Measurements from ENCODE around the gene C10orf67.

The C10orf67 gene

GRCh38 chr10:23203369-23204325, 140.9 kb downstream of the C10orf67 start:
- H3K4me3 ChIP-seq (ENCODE audit: low read depth, low read length): no peak overlapping the region
- DNase-seq (ENCODE audit: low read depth): no peak
- TF ChIP-seq CTCF (IDR thresholded peaks at IDR 0.05; ENCODE audit: low read depth, low read length, missing control alignments): no peak

- H3K4me3 ChIP-seq (ENCODE audit: low read depth, low read length): no peak overlapping the region
- TF ChIP-seq CTCF (IDR thresholded peaks at IDR 0.05; ENCODE audit: low read depth, low read length, missing control alignments): no peak
- no peak for DNase-seq (ENCODE audit: low read depth)
Measured at GRCh38 chr10:23202779-23203178, 141.8 kb downstream of the C10orf67 start.

GRCh38 chr10:23201837-23202236, 142.8 kb downstream of the C10orf67 start:
- DNase-seq (ENCODE audit: low read depth): no peak
- H3K4me3 ChIP-seq (ENCODE audit: low read depth, low read length): no peak overlapping the region
- no peak for TF ChIP-seq CTCF (IDR thresholded peaks at IDR 0.05; ENCODE audit: low read depth, low read length, missing control alignments)

- no peak overlapping the region for H3K4me3 ChIP-seq (ENCODE audit: low read depth, low read length)
- DNase-seq (ENCODE audit: low read depth): no peak
- TF ChIP-seq CTCF (IDR thresholded peaks at IDR 0.05; ENCODE audit: low read depth, low read length, missing control alignments): no peak
Measured at GRCh38 chr10:23200997-23201652, 143.5 kb downstream of the C10orf67 start.

GRCh38 chr10:23200586-23200985, 144.0 kb downstream of the C10orf67 start:
- DNase-seq (ENCODE audit: low read depth): no peak
- TF ChIP-seq CTCF (IDR thresholded peaks at IDR 0.05; ENCODE audit: low read depth, low read length, missing control alignments): no peak
- no peak overlapping the region for H3K4me3 ChIP-seq (ENCODE audit: low read depth, low read length)

- no peak for DNase-seq (ENCODE audit: low read depth)
- H3K4me3 ChIP-seq (ENCODE audit: low read depth, low read length): no peak overlapping the region
Measured at GRCh38 chr10:23199768-23200511, 144.7 kb downstream of the C10orf67 start.

More at GRCh38 chr10:23199768-23200511, 144.7 kb downstream of the C10orf67 start:
- no peak for TF ChIP-seq CTCF (IDR thresholded peaks at IDR 0.05; ENCODE audit: low read depth, low read length, missing control alignments)
